Stimulated activated CD4-positive, alpha-beta T cell treated with anti-CD3 and anti-CD28 coated beads, Interleukin-1b, Interleukin-23, amount 100 ng/mL, for 48 hours (primary cell): ENCODE measurements around the gene PHACTR2.
A peak's percentile ranks its signal among the peaks of the same experiment; 100 is the strongest.
"Not testable (repeated sequence)": the region's sequence is repeated elsewhere in the genome, so short reads cannot be mapped to it uniquely, and the experiment has no call there.

Experiments
- DNase-seq: peaks from one replicate; pipeline ENCODE4 v3.0.0-alpha.2; 2020

The PHACTR2 gene

GRCh38 chr6:143822584-143823024, 144.8 kb downstream of the PHACTR2 start:
- no peak for DNase-seq

- no peak for DNase-seq
Observed at GRCh38 chr6:143823548-143823947, 145.8 kb downstream of the PHACTR2 start.

- no peak for DNase-seq
Observed at GRCh38 chr6:143828572-143828971, 150.8 kb downstream of the PHACTR2 start.

DNA sequence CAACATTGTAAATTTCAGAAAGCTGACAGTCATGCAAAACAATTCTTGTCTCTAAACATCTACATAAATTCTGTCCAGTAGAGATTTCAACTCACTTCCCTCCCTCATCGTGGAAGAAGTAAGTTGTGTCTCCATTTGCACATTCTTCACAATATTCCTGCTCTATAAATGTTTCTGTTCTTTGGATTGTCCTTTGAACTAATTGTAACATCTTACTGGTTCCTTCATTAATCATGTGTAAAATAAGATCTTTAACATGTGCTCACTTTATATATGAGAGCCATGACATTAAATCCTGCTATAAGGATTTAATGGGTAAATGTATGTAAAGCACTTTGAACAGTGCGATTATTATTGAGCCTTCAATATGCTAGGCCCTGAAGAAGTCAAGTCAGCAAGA, 158.4 kb downstream of the PHACTR2 start:
- no peak for DNase-seq

GRCh38 chr6:143838395-143838794, 160.6 kb downstream of the PHACTR2 start:
- DNase-seq: no peak

GRCh38 chr6:143839196-143839595, 161.4 kb downstream of the PHACTR2 start:
- DNase-seq: no peak

DNA sequence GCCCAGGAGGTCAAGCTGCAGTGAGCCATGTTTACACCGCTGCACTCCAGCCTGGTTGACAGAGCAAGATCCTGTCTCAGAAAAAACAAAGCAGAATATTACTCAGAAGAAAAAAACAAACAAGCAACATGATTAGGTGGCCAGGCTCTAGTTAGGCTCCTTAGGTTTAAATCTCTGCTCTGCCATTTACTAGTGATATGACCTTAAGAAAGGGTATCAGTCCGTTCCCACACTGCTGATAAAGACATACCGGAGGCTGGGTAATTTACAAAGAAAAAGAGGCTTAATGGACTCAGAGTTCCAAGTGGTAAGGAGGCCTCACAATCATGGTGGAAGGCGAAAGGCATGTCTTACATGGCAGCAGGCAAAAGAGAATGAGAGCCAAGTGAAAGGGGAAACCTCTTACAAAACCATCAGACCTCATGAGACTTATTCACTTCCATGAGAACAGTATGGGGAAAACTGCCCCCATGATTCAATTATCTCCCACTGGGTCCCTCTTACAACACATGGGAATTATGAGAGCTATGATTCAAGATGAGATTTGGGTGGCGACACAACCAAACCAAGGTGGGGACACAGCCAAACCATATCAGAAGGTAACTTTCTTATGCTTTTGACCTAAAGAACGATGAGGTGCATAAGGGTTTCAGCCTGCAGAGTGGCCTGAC, 163.0 kb downstream of the PHACTR2 start:
- DNase-seq: no peak

DNA sequence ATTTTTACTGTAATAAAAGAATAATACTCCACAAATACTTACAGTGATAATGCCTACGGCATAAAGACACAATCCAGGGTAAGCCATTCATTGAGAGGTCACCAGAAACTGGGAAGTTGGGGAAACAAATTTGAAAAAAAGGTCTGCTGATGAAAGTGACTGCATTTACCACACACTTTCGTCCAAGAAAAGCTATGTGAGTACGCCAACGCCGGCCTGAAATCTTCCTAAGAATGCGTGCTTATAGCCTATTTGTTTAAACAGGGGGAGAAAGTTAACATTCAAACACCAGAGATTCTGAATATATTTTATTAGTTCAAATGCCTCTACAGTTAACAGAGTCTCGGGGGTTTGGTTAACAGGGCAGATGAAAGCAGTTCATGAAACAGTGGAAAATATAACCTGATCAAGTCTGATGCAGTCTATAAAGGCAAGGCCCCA, 164.7 kb downstream of the PHACTR2 start:
- DNase-seq: no peak

DNA sequence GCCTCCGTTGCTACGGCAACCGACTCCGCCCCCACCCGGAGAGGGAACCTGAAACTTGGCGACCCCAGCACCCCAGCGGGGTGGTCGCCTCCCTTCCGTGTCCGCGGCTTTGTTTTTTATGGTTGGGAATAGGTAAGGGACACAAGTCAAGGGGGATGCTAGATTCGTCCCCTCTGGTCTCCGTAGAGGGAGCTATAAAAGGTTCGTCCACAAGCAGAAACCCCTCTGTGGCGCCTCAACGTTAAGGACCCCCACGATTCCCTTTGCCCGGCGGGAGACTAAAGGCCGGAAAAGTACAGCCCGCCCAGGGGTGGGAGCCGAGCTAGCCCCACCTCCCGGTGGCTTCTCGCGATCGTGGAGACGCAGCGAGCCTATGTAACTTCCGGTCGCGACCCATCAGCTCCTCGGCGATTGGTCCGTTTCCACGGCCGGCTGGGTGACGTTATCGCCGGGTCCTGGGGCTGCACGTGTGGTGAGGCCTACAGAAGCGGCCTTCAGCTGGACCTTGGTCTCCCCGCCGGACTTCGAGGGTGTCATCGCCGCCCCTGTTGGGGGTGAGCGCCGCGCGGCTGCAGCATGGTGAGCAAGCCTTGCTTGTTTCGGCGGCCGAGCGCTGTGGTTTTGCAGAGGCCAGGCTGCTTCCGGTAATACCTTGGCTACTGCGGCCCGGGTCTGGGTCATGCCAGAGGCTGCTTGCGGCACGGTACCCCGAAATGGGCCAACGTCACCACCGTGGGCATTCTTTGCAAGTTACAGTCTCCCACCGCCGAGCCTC, 165.3 kb downstream of the PHACTR2 start, which contains the start of gene LTV1:
TSS of gene LTV1 (plus strand) at position 437 of the 775 bp plus-strand sequence. CDS start at position 577, 140 bp downstream.
- peak; percentile 95 for DNase-seq

DNA sequence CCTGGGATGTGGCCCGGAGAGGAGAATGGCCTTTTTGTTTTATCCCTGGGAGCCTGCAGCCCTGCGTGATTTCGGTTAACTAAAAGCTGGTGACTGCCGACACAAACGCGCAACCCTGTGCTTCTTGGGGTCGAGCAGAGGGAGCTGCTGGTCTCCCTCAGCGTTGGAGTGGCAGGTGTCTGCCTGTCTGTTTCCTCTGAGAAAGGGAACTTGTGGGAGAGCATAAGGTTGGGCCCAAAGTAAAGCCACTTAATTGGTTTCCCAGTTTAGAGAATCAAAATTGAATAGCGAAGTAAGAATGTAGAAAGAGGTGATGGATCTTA, 165.9 kb downstream of the PHACTR2 start:
- no peak for DNase-seq

DNA sequence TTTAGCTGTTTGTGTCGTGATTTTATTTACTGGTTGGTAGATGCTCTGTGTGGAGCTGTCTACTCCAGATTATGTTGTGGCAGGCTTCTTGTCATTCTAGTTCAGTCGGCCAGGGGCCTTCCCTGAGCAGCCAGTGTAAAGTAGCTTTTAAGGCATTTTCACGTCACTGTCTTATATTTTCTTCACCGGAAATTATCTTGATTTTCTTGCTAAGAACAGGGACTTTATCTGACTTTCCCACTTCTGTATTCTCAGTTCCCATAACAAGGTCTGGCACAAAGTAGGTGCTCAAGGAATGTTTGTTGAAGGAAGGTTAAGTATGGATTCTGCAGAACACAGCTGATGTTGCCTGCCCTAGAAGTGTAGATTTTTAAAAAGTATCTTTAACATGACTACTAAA, 166.2 kb downstream of the PHACTR2 start:
- DNase-seq: no peak

GRCh38 chr6:143845033-143845432, 167.3 kb downstream of the PHACTR2 start:
- DNase-seq: no peak

- DNase-seq: not testable (repeated sequence)
Observed at GRCh38 chr6:143851706-143852105, 173.9 kb downstream of the PHACTR2 start.

GRCh38 chr6:143855057-143855456, 177.3 kb downstream of the PHACTR2 start:
- DNase-seq: not testable (repeated sequence)

DNA sequence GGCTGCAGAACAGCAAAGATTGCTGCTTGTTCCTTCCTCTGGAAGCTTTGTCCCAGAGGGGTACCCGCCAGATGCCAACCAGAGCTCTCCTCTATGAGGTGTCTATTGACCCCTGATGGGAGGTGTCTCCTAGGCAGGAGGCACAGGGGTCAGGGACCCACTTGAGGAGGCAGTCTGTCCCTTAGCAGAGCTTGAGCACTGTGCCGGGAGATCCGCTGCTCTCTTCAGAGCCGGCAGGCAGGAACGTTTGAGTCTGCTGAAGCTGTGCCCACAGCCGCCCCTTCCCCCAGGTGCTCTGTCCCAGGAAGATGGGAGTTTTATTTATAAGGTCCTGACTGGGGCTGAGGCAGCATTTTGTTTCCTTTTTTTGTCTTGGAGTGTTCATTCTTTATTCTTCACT, 179.0 kb downstream of the PHACTR2 start:
- not testable (repeated sequence) for DNase-seq

GRCh38 chr6:143857651-143858050, 179.9 kb downstream of the PHACTR2 start:
- DNase-seq: no peak

- no peak for DNase-seq
Observed at GRCh38 chr6:143859891-143860660, 182.3 kb downstream of the PHACTR2 start.

DNA sequence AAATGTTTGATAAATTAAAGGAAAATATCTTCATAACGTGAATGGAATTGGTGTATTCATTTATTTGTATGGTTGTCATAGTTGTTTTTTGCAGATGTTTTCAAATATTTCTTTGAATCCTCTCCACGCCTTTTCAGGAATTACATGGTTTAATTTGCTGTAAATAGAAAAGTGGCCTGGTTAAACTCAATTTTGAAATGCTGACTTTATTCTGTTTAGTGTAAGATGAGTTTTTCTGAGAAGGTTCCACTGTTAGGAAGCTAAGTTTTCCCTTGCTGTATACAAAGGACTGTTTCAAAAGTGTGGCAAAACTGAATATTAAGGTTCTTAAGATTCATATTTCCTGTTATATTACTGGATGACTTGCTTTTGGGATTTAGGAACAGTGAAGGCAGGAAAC, 186.0 kb downstream of the PHACTR2 start:
- DNase-seq: no peak

DNA sequence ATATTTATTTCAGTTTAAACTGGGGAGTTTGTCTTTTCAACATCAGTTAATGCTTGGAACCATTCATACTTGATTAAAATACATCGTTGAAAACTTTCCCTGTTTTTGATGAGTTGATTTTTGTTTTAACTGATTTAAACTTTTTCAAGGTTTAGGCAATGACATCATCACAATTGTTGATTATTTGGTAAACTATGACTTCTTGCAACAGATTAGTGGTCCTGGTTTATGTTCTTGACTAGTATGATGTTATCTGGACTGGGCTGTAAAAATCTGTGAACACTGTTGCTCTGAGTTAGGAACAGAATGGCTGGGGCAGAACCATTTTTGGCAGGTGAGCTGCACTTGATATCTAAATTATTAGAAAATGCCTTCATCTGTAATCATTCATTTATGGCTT, 186.5 kb downstream of the PHACTR2 start, which contains the start of gene ZC2HC1B:
TSS of gene ZC2HC1B (plus strand) at position 241 of the 400 bp plus-strand sequence. CDS start at position 307, 66 bp downstream.
- DNase-seq: no peak

GRCh38 chr6:143867236-143867635, 189.5 kb downstream of the PHACTR2 start:
- DNase-seq: no peak

GRCh38 chr6:143868808-143869207, 191.0 kb downstream of the PHACTR2 start:
- DNase-seq: not testable (repeated sequence)

DNA sequence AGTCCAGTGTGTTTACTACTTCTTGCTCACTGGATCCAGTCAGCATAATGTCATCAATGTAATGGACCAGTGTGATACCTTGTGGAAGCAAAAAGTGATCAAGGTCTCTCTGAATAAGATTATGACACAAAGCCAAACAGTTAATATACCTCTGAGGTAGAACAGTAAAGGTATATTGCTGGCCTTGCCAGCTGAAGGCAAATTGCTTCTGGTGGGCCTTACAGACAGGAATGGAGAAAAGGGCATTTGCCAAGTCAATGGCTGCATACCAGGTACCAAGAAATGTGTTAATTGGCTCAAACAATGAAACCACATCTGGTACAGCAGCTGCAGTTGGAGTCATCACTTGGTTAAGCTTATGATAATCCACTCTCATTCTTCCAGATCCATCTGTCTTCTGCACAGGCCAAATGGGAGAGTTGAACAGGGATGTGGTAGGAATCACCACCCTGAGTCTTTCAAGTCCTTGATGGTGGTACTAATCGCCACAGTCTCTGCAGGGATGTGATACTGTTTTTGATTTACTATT, 193.5 kb downstream of the PHACTR2 start:
- not testable (repeated sequence) for DNase-seq

- DNase-seq: no peak
Observed at GRCh38 chr6:143872201-143872600, 194.4 kb downstream of the PHACTR2 start.
